ENCODE measurements around the gene TSPAN9.

Gene TSPAN9

GRCh38 chr12:3305464-3305863 is 228.3 kb downstream of the TSPAN9 start:
- DNase-seq: no peak

GRCh38 chr12:3305904-3306619 is 228.9 kb downstream of the TSPAN9 start:
- DNase-seq: no peak

- no peak for DNase-seq
Observed at GRCh38 chr12:3307389-3307788, 230.2 kb downstream of the TSPAN9 start.

DNA sequence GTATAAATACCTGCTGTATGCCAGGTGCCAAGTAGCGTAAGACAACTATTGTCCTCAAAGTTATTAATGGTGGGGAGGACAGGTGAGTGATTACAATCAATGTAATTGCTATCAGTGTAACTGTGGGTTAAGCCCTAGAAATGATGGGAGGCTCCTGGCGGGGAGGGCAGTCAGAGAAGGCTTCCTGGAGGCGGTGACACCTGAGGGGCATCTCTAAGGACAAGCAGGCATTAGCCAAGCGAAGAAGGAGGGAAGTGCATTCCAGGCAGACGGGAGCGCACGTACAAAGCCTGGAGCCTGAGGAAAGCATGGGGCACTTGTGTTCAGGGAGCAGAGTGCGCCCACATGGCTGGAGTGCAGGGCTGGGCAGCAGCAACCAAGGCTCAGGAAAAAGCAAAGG is 230.9 kb downstream of the TSPAN9 start:
- no peak for DNase-seq

DNA sequence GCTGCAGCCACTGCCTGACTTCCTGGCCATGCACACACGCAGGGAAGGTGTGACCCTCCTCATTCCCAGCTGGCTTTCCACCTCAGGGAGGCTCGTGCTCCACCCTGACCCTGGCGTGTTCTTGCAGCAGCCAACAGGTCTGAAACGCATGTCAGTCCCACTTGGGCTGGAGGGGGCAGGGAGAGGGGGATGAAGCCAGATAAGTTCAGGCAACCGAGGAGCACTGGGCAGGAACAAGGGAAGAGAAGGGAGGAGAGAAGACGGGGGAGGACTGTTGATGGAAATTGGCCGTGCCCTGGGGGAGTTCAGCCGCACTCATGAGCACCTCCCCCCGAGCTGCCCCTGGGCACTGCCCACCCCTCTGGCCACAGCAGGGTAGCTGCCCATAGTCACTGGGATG is 231.4 kb downstream of the TSPAN9 start:
- no peak for DNase-seq

GRCh38 chr12:3309805-3310204 is 232.6 kb downstream of the TSPAN9 start:
- DNase-seq: no peak

GRCh38 chr12:3310271-3311026 is 233.3 kb downstream of the TSPAN9 start:
- no peak for DNase-seq

DNA sequence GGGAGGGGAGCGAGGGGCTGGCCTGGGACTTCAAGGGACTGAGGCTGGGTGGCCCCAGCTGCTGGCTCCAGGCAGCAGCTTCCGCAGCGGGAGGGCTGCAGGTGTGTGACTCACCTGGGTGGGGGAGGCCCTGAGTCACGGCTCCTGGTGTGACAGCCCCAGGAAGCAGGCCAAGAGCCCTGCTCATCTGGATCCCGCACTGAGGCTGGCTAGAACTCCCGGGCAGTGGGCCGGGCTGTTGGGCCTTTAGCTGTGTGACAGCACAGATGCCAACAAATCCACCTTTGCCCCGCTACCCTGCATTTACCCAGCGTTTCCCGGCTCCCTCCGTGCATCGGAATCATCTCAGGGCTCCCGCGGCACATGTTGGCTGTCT is 233.8 kb downstream of the TSPAN9 start:
- no peak for DNase-seq

- no peak for DNase-seq
Observed at GRCh38 chr12:3311491-3312103, 234.4 kb downstream of the TSPAN9 start.

DNA sequence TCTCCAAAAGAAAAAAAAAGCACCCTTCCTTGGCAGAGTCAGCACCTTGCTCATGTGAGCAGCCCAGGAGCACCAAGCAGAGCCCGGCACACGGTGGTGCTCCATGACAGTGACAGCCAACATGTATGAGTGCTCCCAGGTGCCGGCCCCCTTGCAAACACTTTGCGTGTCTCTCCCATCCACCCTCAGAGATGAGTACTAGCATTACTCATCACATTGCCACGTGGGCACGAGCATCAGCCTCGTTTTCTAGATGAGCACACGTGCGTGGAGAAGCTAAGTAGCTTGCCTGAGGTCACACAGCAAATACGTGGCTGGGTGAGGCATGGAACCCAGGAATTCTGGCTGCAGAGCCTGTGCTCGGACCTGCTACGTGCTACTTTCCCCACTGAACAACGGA is 235.9 kb downstream of the TSPAN9 start:
- no peak for DNase-seq

GRCh38 chr12:3313675-3314663 is 236.8 kb downstream of the TSPAN9 start:
- DNase-seq: no peak

GRCh38 chr12:3315201-3315661 is 238.1 kb downstream of the TSPAN9 start:
- DNase-seq: no peak

DNA sequence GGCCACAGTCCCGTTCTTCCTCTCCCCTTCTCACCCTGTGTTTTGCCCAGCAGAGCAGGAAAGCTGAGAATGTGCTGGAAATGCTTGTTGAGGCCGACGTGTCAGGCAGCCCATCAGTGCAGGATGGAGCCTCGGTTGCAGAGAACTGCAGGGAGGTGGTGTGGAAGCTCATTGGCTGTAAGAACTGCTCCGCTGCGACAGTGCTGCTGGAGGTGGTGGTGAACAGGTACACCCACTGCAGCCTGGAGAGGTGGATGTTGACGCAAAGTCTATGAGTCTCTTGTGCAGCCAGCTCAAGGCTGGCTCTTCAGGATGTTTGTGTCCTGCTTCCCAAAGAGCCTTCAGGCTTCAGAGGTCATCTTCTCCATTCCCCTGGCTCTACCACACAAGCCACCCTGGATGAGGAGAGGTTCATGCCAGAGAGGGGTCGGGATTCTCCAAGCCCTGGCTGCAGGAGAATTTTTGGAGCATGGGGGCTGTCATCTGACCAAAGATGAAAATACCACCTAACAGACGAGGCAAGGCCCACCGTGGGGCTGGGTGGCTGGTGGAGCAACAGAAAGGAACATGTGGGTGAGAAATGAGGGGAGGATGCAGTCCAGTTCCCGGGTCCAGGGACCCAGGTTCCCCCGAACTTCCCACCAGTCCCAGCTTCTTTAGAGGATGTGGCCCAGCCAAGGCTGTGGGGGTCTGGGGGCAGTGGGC is 239.7 kb downstream of the TSPAN9 start:
- no peak for DNase-seq

- DNase-seq: no peak
Observed at GRCh38 chr12:3317481-3317815, 240.3 kb downstream of the TSPAN9 start.

DNA sequence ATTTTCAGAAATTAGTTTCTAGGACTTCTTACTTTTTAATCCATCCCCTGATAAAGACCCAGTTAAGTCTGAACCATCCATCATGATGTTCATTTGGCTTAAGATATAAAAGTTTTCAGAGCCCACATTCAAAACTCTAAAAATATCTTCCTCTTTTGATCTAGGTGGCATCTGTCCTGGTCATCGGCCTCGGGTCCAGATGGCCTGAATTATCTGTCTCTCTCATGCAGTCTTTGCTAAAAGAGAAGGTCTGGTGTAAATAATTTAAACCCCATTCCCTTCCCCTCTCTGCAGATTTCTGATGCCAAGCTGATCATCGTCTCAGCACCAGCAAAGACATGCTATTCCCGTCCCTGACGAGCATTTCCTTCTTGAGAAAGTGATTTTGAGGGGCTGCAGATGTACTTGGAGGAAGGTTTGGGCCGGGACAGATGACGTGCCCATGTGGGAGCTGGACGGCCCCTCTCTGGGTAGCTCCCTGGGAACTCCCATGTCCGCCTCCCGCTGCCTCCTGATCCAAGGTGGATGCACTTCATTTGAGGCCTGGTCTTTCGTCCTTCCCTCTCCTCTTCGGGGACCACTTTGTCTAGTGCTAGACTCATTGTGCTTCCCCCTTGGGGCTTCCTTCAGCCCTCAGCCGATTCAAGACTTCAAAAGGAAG is 240.8 kb downstream of the TSPAN9 start:
- no peak for DNase-seq

DNA sequence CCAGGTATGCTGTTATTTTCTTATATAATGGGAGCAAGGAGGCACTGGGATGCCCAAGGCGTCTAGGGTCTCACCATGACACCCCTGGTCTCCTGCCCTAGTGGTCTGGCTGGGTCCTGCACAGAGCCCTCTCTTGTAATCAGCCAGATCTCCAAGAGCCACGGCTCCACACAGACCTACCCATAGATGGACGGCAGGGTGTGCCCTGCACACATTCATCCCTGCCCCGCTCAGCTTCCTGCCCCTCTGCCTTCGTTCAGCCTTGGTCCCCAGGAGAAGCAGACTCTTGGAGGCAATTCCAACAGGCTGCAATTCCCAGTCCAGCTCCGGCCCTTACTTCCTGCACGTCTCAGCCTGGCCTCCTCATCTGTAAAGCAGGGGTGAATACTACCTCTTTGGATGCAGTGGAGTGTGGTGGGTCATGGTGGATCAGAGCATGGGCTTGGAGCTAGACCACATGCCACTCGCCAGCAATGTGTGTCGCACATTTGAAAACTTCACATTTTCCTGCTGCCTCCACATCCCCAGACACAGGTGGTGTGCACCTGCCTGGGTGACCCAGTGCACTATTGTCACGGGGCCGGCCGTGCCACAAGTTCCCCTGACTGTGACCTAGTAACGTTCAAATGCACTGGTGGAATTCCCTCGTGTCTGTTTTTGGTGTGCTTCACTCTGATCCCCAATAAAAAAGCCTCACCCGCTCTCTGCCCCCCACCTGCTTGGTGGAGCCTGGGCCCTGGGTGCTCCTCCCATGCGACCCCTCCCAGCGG is 242.7 kb downstream of the TSPAN9 start:
- DNase-seq: no peak

DNA sequence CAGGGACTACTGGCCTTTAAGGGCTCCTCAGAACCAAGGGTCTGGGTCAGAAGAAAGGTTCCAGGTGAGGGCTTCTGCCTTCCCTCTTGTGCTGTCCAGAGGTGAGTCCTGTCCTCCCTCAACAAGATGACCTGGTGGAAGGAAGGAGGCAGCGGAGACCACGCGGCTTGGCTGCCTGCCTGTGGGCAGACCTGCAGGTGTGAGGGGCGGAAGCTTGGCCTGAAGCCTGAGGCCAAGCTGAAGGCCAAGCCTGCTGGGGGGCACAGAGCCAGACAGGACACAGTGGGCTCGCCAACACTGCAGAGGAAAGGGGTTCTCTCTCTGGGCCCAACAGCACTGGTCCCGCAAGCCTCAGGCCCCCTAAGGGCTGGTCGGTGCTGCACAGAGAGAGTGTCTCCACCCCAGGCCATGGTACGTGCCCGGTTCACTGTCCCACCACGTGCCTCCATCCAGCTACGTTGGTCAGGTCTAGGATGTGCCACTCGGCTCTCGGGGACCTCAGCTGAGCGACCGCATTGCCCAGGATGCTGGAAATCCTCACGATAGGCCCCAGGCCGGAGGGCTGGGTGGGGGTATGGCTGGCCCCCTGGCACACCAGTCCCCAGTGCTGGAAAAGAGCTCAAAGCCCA is 243.8 kb downstream of the TSPAN9 start:
- DNase-seq: no peak

DNA sequence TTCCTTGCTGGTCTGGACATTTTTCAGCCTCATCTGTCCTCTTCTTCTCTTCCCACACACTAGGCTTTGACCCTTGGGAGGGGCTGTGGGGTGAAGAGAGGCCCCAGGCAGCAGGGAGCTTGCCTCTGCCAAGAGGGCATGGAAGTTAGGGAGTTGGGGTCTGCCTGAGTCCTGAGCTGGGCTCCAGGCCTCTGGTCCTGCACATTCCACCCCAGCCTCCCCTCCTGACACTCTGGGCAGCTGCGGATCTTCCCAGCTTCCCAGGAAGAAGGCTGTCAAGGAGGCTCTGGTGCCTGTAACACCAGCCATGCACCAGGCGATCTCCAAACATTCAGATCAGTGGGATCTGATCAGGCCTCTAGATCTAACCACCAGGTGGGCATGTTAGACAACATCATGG is 244.7 kb downstream of the TSPAN9 start:
- no peak for DNase-seq

GRCh38 chr12:3323002-3323685 is 246.0 kb downstream of the TSPAN9 start:
- DNase-seq: no peak

- DNase-seq: no peak
Observed at GRCh38 chr12:3325736-3326135, 248.6 kb downstream of the TSPAN9 start.

All from activated CD4-positive, CD25-positive, alpha-beta regulatory T cell treated with anti-CD3 and anti-CD28 coated beads, Interleukin-2, amount 50 U/mL, for 72 hours (primary cell).